OCI-LY7 (cell line): ENCODE results near the gene GVQW3.

Experiments used
- CTCF ChIP-seq: fragments of 200-600 bp; sonication (generic); conservative IDR thresholded peaks from 2 replicates; pipeline ENCODE4 v1.5.1; 2014; ENCODE audit warnings: mild to moderate bottlenecking, antibody characterized with exemption, low read length, moderate library complexity, mixed read lengths
- EZH2phosphoT487 ChIP-seq: fragments of 200-600 bp; sonication (generic); IDR thresholded peaks from 2 replicates; pipeline ENCODE4 v1.6.1; 2018; ENCODE audit warnings: low read depth, borderline replicate concordance, mild to moderate bottlenecking, mixed run types, antibody characterized with exemption, low read length, moderate library complexity, mixed read lengths

GRCh38 chr11:76376746-76377558 is 4.2 kb upstream of the GVQW3 start:
- TF ChIP-seq CTCF (no peak), EZH2phosphoT487 (no peak)
